NK-92 treated with Interleukin-12 subunit alpha and Interleukin-12 subunit beta, amount 100 ng/mL, for 24 hours (cell line): Measurements from ENCODE around the gene ABCG4.
"Not testable (repeated sequence)": the region's sequence is repeated elsewhere in the genome, so short reads cannot be mapped to it uniquely, and the experiment has no call there.

ENCODE experiments used
- DNase-seq: peaks from one replicate; lab custom pipeline; 2025; lab: John Stamatoyannopoulos, UW

Gene ABCG4

DNA sequence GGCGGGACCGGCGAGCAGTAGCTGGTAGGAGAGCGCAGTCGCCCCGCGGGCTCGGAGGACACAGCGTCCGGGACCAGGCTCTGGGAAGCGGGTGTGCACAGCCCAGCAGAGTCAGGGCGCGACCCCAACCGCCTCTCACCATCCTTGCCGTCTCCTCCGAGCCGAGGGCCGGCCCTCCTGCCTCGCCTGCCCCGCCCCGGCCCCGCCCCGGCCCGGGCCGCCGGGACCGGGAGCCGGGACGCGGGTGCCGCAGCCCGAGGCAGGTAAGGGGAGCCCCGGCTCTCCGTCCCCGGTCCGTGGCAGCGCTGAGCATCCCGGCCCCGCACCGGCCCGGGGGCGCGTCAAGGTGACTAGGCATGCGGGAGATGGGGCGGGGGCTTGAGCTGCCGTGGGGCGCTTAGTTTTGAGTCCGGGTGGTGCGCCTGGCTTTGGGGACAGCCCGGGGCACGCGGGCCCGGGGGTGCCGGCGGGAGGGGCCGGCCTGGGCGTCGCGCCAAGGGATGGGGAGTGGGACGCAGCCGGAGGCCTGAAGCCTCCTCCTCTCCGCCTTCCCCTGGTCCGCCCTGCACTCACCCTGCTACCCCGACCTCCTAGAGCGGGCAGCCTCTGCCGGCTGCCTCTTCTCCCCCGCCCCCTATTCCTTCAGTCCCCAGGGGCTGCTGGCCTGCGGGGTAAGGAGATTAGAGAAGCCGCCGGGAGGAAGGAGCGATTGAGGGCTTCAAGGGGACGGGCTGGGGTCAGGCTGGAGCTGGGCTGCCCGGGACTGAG is at the start of gene ABCG4:
Gene ABCG4 (plus strand): TSS at position 35 of the 768 bp plus-strand sequence. CDS start 914 bp downstream, outside the sequence.
- DNase-seq, result no peak

DNA sequence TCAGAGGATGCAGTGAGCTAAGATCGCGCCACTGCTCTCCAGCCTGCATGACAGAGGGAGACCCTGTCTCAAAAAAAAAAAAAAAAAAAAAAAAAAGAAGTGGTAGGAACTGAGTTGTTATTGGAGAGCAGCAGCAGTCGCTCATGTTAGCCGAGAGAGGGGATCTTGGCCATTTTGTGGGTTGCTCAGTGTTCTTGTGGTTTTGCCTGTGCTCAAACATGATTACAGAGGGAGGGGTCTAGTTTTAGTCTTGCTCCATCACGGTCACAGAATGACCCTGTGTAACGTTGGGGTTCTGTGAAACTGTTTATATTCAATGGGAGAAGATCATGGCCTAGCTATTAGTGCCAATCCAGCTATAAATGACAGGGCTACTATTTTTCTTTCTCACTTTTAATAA is 49.1 kb upstream of the ABCG4 start:
- no peak for DNase-seq

DNA sequence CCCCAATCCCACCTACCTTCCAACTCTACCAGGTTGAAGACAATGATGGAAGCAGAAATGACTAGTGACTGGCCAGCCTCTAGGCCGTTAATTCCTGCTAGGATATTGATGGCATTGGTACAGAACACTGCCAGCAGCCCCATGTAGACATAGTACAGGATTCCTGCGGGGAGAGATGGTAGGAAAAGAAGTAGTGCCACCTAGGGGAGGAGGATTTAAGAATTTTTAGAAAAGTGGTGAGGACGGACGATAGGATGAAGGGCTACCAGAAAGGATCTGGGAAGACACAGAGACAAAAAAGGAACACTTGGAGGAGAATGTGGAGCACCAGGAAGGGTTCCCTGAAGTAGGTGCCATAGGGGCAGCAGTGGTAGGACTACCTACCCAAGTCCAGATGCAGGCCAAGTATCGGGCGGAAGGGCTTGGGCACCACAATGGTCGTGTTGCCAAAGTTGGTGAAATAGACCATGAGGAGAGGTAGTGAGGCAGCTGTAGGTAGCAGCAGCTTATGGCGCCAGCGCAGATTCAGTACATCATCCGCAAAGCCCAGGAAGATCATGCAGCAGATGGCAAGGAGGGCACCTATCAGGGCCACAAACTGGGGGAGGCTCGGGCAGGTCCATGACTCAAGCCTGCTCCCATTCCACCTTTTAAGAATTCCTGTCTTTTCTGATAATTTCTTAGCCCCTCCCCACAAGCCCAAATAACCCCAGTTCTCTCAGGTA is 48.4 kb upstream of the ABCG4 start:
- no peak for DNase-seq

DNA sequence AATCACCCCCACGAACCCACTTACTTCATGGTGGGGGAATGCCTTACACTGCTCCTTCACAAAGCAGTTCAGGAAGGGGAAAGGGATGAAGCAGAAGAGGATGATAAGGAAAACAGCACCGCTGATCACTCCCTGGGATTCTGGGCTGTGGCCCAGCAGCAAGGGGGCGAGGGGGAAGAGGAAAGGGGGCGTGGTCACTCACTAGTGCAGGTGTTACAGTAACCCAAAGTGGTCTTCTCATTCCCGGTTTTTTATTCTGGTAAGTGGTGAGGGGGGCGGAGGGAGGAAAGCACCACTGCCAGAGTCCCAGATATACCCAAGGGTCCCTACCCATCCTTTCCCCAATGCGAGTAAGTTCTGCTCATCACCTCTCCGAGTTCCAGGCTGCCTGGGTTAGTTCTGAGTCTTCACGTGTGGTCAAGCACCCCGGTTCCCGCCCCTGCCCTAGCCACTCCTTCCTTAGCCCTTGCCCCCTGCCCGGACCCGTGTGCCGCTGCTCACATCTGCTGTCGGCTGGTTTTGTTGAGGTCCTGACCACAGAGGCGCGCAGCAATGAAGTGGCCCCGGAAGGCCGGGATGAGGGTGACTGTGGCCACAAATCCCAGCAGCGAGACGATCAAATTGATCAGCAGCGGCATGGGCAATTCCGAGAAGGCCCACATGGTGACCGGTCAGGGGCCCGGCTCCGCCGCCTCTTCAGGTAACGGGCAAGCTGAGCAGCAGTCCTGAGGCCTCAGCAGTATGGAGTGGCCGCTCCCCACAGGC is 47.7 kb upstream of the ABCG4 start:
- peak; percentile 58 for DNase-seq

DNA sequence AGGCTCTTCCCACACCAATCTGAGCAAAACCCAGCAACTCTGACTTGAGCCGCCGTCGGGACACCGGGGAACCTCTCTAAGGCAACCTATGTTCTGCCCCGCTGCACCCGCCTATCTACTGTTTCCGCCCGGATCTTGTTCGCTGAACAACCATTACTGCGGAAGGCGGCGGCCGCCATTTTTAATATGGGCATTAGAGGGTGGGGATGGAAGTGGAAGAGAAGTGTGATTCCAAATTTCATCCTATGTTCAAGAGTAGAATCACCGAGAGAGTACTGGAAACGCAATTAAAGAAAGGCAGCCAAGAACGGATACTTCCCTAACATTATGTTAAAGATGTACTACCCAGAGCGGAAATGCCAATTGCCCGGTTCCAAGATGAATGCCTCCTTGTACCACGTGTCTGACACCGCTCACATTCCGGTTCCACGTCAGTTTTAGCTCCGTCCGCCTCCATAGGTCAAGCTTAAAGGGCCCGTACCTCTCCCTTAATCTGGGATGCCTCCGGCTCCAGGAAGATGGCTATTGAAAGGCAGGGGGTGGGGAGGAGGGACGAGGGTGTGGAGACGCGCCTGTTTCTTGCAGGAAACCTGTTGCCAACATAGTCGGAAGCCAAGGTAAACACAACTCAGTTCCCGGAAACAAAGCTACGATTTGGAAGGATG is 47.0 kb upstream of the ABCG4 start, which contains the start of gene DPAGT1:
Gene DPAGT1 (minus strand): TSS at position 95 of the 665 bp plus-strand sequence. CDS start 198 bp downstream, outside the sequence.
- DNase-seq, result peak; percentile 81

DNA sequence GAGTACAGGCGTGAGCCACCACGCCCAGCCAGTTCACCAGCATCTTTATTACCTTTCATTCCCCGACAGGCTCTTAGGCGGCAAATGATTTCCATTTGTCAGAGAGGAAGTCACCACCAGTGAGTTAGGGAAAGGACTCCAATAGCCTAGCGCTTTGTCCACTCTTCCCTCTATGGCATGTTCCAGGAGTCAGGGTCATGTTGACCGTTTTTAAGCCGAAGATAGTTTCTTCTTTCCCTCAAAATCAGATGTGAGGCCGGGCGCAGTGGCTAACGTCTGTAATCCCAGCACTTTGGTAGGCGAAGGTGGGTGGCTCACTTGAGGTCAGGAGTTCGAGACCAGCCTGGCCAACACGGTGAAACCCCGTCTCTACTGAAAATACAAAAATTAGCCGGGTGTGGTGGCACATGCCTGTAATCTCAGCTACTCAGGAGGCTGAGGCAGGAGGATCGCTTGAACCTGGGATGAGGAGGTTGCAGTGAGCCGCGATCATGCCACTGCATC is 45.6 kb upstream of the ABCG4 start:
- DNase-seq, result not testable (repeated sequence)

DNA sequence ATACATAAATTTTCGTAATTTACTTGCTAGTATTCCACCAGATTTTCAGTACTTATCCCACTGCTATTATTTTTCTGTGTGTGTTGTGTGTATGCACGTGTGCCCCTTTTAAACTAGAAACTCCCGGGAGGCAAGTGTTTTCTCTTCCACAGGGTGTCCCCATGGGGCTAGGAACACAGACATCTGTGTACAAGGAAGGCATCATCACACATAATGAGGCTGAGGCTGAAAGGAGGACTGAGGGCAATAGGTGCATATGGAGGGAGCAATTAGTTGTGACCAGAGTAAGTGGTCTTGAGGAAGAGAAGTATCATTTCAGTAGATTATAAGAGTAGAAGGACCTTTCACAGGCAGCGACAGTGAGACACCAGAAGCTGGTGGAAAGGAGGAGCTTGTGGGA is 45.1 kb upstream of the ABCG4 start:
- DNase-seq, result no peak

DNA sequence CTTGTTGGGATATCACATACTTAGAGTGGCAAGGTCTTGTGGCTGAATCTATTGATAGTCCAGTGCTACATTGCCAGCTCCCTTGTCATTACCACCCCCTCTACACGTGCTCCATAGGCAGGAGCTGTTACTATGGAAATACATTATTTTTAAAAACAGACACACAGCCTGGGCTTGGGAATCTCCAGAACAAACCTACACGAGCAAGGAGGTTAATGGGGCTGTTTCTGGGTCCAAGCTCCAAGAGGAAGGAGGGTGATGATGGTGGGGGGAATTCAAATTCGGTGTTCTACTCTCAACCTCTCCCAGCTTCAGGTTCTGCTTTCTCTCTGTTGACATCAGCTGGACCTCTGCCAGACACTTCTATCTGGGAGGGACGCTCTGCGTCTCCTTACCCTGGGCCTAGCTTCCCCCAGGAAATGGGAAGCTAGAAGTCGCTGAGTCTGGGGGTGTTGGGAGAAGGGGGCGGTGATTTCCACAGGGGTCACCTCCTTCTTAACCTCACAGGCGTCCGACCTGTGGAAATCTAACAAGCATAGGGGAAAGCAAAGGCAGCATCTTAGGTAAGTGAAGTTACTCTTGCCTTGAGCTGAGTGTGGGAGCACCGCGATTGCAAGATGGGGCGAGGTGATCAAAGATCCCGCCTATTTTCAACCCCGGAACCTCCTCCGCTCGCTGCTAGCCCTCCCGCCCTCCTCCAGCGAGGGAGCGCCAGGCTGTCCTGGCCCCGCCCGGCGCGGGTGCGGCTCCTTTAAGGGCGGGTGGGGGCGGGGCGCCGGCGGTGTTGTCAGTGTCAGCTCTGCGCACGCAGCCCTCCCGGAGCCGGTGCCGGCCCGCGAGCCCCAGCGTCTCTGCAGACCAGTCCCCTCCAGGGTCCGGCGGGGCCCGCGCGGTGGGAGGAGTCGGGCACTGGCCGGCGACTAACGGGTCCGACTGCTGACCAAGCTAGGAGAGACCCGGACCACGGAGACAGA is 42.0 kb upstream of the ABCG4 start, which contains the start of gene C2CD2L:
Gene C2CD2L (plus strand): TSS at position 781 of the 974 bp plus-strand sequence. CDS start 398 bp downstream, outside the sequence.
- peak; percentile 93 for DNase-seq

DNA sequence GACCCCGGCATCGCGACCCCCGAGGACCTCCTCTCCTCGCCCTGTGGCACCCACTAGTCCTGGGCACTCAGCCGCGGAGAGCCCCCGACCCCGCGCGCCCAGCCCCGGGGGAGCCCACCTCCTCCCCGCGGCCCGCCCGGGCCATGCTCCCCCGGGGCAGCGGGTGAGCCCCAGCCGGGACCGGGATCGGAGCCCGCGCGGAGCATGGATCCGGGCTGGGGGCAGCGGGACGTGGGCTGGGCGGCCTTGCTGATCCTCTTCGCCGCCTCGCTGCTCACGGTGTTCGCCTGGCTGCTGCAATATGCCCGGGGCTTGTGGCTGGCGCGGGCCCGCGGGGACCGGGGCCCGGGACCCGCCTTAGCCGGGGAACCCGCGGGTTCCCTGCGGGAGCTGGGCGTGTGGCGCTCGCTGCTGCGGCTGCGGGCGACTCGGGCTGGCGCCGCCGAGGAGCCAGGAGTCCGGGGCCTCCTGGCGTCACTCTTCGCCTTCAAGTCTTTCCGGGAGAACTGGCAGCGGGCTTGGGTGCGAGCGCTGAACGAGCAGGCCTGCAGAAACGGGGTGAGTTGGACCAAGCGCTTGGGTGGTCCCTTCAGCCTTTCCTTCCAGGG is 41.2 kb upstream of the ABCG4 start:
- no peak for DNase-seq

DNA sequence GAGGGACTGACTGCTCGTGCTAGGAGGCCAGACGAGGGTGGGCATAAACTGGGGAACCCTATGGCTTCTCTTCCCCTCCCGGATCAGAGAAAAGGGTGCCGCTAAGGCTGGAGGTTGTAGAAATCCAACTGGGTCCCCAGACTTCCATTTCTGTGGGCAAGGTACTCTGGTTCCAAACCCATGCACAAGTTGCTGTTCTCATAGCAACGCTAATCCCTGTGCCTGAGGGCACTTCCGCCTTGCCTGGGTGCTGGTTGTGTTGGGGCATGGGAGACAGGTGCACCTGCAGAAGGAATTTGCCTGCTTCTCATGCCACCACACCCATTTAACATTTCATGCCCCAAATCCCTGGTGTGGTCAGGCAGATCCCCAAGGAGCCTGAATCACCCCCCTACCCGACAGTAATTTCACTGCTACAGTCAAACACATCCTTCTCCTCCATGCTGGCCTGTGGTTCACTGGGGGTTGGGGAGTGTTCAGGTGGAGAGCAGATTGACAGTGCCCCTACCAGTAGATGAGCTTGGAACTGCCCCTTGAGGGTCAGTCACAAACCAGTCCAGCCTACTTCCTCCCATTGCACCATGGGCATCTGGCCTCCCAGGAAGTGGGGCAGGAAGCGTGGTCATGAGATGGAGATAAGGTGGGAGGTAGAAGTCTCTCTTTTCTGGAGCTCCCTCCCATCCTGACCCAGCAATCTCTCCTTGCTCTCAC is 40.6 kb upstream of the ABCG4 start:
- DNase-seq, result no peak

DNA sequence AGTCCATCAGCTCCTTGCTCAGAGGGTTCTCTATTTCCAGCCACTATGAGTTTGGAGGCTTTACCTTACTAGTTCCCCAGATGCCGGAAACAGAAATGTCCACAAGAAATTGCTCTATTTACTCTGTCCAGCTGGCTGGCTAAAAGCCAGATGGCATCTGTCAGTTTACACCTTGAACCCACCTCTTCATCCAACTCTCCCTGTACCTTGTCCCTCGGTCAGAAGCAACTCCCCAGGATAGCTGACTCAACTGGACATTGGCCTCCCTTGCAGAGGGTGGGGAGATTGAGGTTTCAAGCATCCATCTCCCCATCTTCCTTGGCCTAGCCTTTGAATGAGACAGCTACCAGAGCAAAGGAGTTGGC is 40.0 kb upstream of the ABCG4 start:
- DNase-seq, result no peak

DNA sequence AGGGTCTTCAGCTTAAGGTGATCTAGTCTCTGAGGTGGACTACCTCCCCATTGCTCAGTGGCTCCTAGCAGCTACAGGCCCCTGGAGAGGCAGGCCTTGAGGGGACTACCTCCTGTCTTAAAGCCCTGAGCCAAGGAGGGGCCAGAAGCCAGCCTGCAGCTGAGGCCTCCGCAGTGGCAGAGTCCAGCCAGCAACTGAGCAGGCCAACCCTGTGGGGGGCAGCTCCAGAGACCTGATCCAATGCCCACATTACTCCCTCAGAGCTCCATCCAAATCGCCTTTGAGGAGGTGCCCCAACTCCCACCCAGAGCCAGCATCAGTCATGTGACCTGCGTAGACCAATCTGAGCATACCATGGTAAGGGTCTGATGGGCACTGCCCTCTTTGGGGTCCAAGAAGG is 39.0 kb upstream of the ABCG4 start:
- DNase-seq, result no peak

DNA sequence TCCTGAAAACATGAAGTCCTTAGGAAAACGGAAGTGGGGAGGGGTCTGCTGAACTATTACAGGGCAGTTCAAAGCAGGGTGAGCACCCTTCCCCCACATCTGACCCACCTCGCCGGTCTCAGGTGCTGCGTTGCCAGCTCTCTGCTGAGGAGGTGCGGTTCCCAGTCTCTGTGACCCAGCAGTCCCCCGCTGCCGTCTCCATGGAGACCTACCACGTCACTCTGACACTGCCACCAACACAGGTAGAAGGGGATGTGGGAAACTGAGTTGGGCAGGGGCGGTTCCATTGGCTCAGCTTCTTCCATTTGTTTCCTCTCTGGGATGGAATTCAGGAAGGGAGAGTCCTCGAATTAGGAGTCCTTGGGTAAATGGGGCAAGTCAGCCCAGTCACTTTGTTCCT is 38.4 kb upstream of the ABCG4 start:
- DNase-seq, result no peak

DNA sequence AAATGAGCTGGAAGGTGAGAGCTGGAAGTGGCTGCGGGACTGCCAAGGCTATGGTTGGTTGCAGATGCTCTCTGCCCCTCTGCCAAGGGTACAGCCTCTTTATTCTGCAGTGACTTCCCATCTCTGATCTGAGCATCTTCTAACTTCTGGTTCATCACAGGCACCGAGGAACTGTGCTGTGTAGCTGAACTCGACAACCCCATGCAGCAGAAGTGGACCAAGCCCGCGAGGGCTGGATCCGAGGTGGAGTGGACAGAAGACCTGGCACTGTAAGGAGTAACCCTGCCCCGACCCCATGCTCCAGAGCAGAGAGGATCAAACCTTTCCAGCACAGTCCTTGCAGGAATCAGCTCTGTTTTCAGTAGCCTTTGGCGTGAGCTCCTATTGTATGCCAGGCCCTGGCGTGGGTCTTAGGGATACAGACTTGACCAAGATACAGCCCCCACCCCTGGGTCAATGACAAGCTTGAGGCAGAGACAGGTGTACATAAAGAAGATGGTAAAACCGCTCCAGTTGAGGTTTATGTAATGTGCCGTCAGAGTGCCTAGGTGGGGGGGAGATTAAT is 37.4 kb upstream of the ABCG4 start:
- no peak for DNase-seq

DNA sequence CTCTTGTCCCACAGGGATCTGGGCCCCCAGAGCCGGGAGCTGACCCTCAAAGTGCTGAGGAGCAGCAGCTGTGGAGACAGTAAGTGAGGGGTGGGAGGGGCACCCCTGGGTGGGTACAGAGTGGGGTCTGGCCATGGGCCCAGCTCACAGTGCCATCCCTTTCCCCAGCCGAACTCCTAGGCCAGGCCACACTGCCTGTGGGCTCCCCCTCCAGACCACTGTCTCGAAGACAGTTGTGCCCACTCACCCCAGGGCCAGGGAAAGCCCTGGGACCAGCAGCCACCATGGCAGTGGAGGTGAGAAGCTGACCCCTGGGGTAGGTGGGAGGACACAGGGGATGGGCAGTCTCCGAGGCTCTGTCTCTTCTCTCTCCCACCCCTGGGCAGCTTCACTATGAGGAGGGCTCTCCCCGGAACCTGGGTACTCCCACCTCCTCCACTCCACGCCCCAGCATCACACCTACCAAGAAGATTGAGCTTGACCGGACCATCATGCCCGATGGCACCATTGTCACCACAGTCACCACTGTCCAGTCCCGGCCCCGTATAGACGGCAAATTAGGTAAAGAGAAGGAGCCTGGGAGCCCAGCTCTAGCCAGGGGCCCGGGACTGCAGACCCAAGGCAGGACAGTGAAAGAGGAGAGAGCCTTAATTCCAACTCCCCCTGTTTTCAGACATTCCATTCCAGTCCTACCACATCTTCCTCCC is 36.4 kb upstream of the ABCG4 start:
- DNase-seq, result no peak

DNA sequence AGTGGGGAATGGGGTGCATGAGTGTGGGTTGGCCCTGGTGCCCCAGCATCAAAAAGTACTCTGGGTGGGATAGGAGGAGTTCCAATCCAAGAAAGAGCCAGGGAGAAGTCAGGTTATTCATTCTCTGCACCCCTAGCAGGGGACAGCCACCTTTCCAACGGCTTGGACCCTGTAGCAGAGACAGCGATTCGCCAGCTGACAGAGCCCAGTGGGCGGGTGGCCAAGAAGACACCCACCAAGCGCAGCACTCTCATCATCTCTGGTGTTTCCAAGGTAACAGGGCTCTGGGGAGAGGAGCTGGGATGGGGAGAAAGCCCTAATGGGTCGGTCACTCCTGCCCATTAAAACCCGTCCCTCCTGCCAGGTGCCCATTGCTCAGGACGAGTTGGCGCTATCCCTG is 35.1 kb upstream of the ABCG4 start:
- no peak for DNase-seq

DNA sequence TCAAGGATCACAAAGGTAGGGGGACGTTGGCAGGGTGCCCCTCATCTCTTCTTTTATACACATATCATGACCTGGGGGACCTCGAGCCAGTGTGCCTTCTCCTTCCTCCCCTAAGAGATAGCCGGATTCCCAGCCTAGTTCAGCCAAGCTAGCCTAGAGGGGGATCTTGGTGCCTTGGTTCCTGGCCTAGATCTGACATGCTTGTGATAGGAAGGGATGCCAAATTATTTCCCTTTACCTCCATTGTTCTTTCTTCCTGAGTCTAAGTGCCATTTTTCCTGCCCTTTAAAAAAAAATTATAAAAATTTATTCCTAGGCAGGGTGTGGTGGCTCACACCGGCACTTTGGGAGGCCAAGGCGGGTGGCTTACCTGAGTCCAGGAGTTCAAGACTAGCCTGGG is 34.5 kb upstream of the ABCG4 start:
- no peak for DNase-seq

DNA sequence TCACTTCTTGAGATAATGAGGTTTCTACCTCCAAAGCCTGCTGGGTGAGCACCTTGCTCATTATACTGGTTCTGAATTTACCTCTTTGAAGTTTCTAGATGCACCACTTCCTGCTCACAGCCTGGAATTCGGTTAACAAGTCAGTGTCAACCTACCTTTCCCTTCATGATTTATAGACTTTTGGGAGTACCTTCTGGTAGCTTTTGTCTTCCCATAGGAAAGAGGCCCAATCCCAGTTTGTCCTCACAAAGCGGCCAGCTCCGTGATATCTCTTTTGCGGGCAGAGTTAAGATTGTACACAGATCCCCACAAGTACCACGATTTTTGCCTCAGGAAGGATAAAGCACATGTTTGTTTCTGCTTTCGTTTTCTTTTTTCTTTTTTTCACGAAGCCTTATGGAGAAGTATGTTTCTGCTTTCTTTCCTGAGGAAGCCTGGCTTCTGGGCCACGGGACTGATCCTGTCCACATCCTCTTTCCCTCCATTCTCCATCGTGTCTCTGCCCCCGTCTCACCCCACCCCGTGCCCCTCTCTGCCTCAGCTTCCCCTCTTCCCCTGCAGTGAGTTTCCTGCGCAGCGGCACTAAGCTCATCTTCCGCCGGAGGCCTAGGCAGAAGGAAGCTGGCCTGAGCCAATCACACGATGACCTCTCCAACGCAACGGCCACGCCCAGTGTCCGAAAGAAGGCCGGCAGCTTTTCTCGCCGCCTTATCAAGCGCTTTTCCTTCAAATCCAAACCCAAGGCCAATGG is 33.2 kb upstream of the ABCG4 start:
- no peak for DNase-seq
